Measurements from ENCODE around the gene PLEKHA7. TPM values are rescaled to one million over a fixed set of nuclear protein-coding genes. Genes with fewer than 3 reads are reported as not detected.

Gene PLEKHA7
- total RNA-seq, 1 experiment from 2014 or later = 7.2 TPM

DNA sequence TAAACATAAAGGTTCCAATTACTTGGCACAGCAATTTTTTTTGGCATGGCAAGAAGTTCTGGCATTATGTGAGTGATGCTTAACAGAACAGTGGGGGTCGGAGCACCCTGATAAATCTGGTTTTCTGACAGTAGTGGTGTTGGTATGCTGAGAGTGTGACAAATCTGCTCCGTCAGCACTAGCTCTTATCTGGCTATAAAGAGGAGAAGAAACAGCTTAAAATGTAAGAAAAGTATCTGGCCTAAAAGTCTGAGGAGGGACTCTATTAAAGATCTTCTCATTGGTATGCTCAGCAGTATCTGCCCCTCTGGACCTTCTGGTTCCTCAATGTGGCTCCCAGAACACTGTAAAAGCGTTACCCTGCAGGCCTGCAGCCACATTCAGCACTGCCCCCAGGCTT, 137.4 kb downstream of the PLEKHA7 start:
- intact Hi-C loops (cut with micrococcal nuclease) = no loop called here
- CTCF ChIA-PET = interaction anchor here (3.6 kb wide), 1 partner anchor 56 kb away, joined by 12 read pairs; no protein-coding TSS in a partner anchor
- H3K9ac ChIP-seq (ENCODE audit: low read length) = no peak overlapping the region
- no peak overlapping the region for H2AFZ ChIP-seq (ENCODE audit: low read depth, low read length, poor library complexity, severe bottlenecking)
- no peaks in the 10 kb centered on the region for H3K9me2 ChIP-seq (ENCODE audit: insufficient read depth)
- no peaks in the 10 kb centered on the region for H3K36me3 ChIP-seq (ENCODE audit: control insufficient read depth in 1 of 2, insufficient read depth in 2 of 2, low read length in 2 of 2)
- no peaks in the 10 kb centered on the region for H3K9me3 ChIP-seq (ENCODE audit: control insufficient read depth in 1 of 2, insufficient read depth in 1 of 2, low read depth in 1 of 2, low read length in 2 of 2)
- H3K4me1 ChIP-seq (ENCODE audit: control insufficient read depth in 1 of 2, insufficient read depth in 2 of 2, low read length in 2 of 2) = peaks cover 0 to 9% of the 10 kb centered on the region in 2 experiments; a peak in 2 of 4 replicates
- TF ChIP-seq EZH2phosphoT487 (IDR thresholded peaks at IDR 0.05; ENCODE audit: borderline replicate concordance) = no peak
- TF ChIP-seq RAD21 (IDR thresholded peaks at IDR 0.05; ENCODE audit: low read depth) = no peak
- no peak for TF ChIP-seq POLR2A (IDR thresholded peaks at IDR 0.05; ENCODE audit: borderline replicate concordance, extremely low read depth, insufficient read depth, insufficient read length)
- TF ChIP-seq, protein P1, sequence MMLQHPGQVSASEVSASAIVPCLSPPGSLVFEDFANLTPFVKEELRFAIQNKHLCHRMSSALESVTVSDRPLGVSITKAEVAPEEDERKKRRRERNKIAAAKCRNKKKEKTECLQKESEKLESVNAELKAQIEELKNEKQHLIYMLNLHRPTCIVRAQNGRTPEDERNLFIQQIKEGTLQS (IDR thresholded peaks at IDR 0.05) = no peak
- TF ChIP-seq TCF7L2 (IDR thresholded peaks at IDR 0.05; ENCODE audit: borderline replicate concordance, extremely low read depth, insufficient read depth, insufficient read length) = no peak
- TF ChIP-seq CBX3 (IDR thresholded peaks at IDR 0.05; ENCODE audit: low read depth) = no peak
- no peak for TF ChIP-seq POLR2AphosphoS5 (IDR thresholded peaks at IDR 0.05; ENCODE audit: low read depth, low read length)
- no peak for TF ChIP-seq EGR1 (IDR thresholded peaks at IDR 0.05; ENCODE audit: low read depth)
- no peak for TF ChIP-seq FOSL1 (IDR thresholded peaks at IDR 0.05; ENCODE audit: low read depth)
- no peak for TF ChIP-seq EZH2 (IDR thresholded peaks at IDR 0.05)
- no peak for TF ChIP-seq SRF (IDR thresholded peaks at IDR 0.05; ENCODE audit: low read depth)
- TF ChIP-seq, protein P2, sequence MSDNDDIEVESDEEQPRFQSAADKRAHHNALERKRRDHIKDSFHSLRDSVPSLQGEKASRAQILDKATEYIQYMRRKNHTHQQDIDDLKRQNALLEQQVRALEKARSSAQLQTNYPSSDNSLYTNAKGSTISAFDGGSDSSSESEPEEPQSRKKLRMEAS (IDR thresholded peaks at IDR 0.05) = no peak
- TF ChIP-seq YY1 (IDR thresholded peaks at IDR 0.05; ENCODE audit: extremely low read depth, insufficient replicate concordance, low read depth, low read length) = no peak
- TF ChIP-seq, protein P3, sequence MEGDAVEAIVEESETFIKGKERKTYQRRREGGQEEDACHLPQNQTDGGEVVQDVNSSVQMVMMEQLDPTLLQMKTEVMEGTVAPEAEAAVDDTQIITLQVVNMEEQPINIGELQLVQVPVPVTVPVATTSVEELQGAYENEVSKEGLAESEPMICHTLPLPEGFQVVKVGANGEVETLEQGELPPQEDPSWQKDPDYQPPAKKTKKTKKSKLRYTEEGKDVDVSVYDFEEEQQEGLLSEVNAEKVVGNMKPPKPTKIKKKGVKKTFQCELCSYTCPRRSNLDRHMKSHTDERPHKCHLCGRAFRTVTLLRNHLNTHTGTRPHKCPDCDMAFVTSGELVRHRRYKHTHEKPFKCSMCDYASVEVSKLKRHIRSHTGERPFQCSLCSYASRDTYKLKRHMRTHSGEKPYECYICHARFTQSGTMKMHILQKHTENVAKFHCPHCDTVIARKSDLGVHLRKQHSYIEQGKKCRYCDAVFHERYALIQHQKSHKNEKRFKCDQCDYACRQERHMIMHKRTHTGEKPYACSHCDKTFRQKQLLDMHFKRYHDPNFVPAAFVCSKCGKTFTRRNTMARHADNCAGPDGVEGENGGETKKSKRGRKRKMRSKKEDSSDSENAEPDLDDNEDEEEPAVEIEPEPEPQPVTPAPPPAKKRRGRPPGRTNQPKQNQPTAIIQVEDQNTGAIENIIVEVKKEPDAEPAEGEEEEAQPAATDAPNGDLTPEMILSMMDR (IDR thresholded peaks at IDR 0.05 in 2 of 3, conservative IDR thresholded peaks at IDR 0.05 in 1 of 3; ENCODE audit: borderline replicate concordance in 1 of 3, insufficient read depth in 1 of 3, low read depth in 2 of 3, low read length in 2 of 3) = no peak
- no peak for TF ChIP-seq JUND (IDR thresholded peaks at IDR 0.05)
- TF ChIP-seq, protein P4, sequence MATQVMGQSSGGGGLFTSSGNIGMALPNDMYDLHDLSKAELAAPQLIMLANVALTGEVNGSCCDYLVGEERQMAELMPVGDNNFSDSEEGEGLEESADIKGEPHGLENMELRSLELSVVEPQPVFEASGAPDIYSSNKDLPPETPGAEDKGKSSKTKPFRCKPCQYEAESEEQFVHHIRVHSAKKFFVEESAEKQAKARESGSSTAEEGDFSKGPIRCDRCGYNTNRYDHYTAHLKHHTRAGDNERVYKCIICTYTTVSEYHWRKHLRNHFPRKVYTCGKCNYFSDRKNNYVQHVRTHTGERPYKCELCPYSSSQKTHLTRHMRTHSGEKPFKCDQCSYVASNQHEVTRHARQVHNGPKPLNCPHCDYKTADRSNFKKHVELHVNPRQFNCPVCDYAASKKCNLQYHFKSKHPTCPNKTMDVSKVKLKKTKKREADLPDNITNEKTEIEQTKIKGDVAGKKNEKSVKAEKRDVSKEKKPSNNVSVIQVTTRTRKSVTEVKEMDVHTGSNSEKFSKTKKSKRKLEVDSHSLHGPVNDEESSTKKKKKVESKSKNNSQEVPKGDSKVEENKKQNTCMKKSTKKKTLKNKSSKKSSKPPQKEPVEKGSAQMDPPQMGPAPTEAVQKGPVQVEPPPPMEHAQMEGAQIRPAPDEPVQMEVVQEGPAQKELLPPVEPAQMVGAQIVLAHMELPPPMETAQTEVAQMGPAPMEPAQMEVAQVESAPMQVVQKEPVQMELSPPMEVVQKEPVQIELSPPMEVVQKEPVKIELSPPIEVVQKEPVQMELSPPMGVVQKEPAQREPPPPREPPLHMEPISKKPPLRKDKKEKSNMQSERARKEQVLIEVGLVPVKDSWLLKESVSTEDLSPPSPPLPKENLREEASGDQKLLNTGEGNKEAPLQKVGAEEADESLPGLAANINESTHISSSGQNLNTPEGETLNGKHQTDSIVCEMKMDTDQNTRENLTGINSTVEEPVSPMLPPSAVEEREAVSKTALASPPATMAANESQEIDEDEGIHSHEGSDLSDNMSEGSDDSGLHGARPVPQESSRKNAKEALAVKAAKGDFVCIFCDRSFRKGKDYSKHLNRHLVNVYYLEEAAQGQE (IDR thresholded peaks at IDR 0.05; ENCODE audit: low read depth) = no peak
- TF ChIP-seq SIN3A (IDR thresholded peaks at IDR 0.05; ENCODE audit: low read depth) = no peak
- no peaks in the 10 kb centered on the region for H3K27me3 ChIP-seq (ENCODE audit: insufficient read depth, low read length)
- POLR2A ChIA-PET = no interaction called here
- H3K27ac ChIP-seq (ENCODE audit: low read depth, low read length) = no peak overlapping the region
- H3K79me2 ChIP-seq (ENCODE audit: insufficient read depth, low read length) = no peaks in the 10 kb centered on the region
- RAD21 ChIA-PET (ENCODE audit: low non-redundant PET in 1 of 2, low total read pairs in 2 of 2, uncharacterized antibody in 2 of 2, unreplicated experiment in 2 of 2) = no interaction called here
- H4K20me1 ChIP-seq (ENCODE audit: insufficient read depth) = no peaks in the 10 kb centered on the region
- no peak for ATAC-seq
- BruUV-seq (replicated peaks) = no TSS peak
- no peak overlapping the region for H3K4me3 ChIP-seq (replicated peaks in 1 of 2; ENCODE audit: low read depth in 1 of 2, low read length in 2 of 2)
- no peak overlapping the region for H3K4me2 ChIP-seq (ENCODE audit: low read length)
- no peak for DNase-seq (ENCODE audit: low read depth, low spot score)
